Heart right ventricle (tissue), 16 donors: ENCODE data around the gene CENPT. TPM values are rescaled to one million over a fixed set of nuclear protein-coding genes. Genes with fewer than 3 reads are reported as not detected.
A peak's percentile ranks its signal among the peaks of the same experiment; 100 is the strongest.

Source experiments
- ATAC-seq, 8 donors: fragments of 200-7000 bp; cut with Tn5 transposase; one replicate each; pipeline ENCODE4 v1.9.1; 2020; ENCODE audit warnings: mild to moderate bottlenecking in 8 of 8, moderate library complexity in 8 of 8, moderate number of reproducible peaks in 1 of 8
- DNase-seq, 2 donors: peaks; one replicate each; pipeline ENCODE4 v3.0.0-alpha.2; 2020
- H3K27ac ChIP-seq, 10 donors: fragments of 200-600 bp; sonication (generic) in 2 of 10; one replicate each; pipeline versions ENCODE4 v1.5.0 to v1.8.0; 2020 to 2022; ENCODE audit warnings: mild to moderate bottlenecking in 3 of 10
- H3K27me3 ChIP-seq, 7 donors: fragments of 200-600 bp; one replicate each; pipeline ENCODE4 v1.8.0; 2021 to 2022; ENCODE audit warnings: mild to moderate bottlenecking in 2 of 7
- H3K36me3 ChIP-seq, 9 donors: fragments of 200-600 bp; sonication (generic) in 1 of 9; one replicate each; pipeline versions ENCODE4 v1.5.0 to v1.8.0; 2020 to 2022; ENCODE audit warnings: mild to moderate bottlenecking in 2 of 9
- H3K4me1 ChIP-seq, 9 donors: fragments of 200-600 bp; sonication (generic) in 1 of 9; one replicate each; pipeline versions ENCODE4 v1.5.0 to v1.8.0; 2020 to 2022; ENCODE audit warnings: mild to moderate bottlenecking in 4 of 9
- H3K4me3 ChIP-seq, 10 donors: fragments of 200-600 bp; sonication (generic) in 2 of 10; one replicate each; pipeline versions ENCODE4 v1.5.0 to v1.8.0; 2020 to 2022; ENCODE audit warnings: mild to moderate bottlenecking in 7 of 10, moderate library complexity in 2 of 10
- H3K9me3 ChIP-seq, 11 donors: fragments of 200-600 bp in 10 of 11; sonication (generic) in 2 of 11; one replicate each; pipeline versions ENCODE4 v1.5.0 to v1.8.0; 2013 to 2022; ENCODE audit warnings: mild to moderate bottlenecking in 2 of 11, control low read depth in 1 of 11, moderate library complexity in 1 of 11
- WGBS, 2 donors: extraction: QIAGEN DNeasy Blood & Tissue Kit; methylation state at CpG; one replicate each; pipeline ENCODE4 v1.1.7; 2013; ENCODE audit warnings: inconsistent platforms in 1 of 2; 5-methylcytosine and 5-hydroxymethylcytosine counted together
- intact Hi-C, 10 donors: fragments of 100-400 bp; cut with DNase I; formaldehyde crosslinking; loops; one replicate each; pipeline versions ENCODE4 v1.11.1 to v1.14.2; 2022
- long read RNA-seq, 3 donors: library from polyadenylated mRNA; unstranded; transcript quantifications; one replicate each; pipeline ENCODE4 v2.0.0, GENCODE V29; 2020 to 2021
- polyA plus RNA-seq, 2 donors: library from polyadenylated mRNA; stranded (reverse); fragments of 200-250 nt; gene quantifications; one replicate each; pipeline ENCODE4 v1.2.3, GENCODE V29; 2013
- total RNA-seq, 10 donors: library from RNA; stranded (reverse); fragmentation: NEBNext Ultra II Directional in 3 of 10; extraction: Animal tissue kit (Norgen Biotek cat#: 25700) in 3 of 10; gene quantifications; one replicate each; pipeline versions ENCODE4 v1.2.1 to v1.2.4, GENCODE V29; 2021 to 2023
- TF ChIP-seq, protein P1 (sequence below), 9 donors: fragments of 200-600 bp; sonication (generic) in 2 of 9; IDR thresholded peaks; one replicate each; pipeline versions ENCODE4 v1.5.0 to v1.8.0; 2021 to 2022; ENCODE audit warnings: antibody characterized with exemption in 9 of 9, mild to moderate bottlenecking in 5 of 9, moderate library complexity in 1 of 9
- donor health status: Arrhythmogenic right ventricular cardiomyopathy.
- donor health status: ischemic (EF 13 %, LVEDD 7.1; RV severe dilation, severe dysfunction).
- donor health status: healthy with polysubstance abuse.
- donor health status: DM: no; HTN: yes; CAD: no.
- donor health status: DM: no; HTN: no; CAD: no.
- donor health status: ischemic (EF 25% LVEDD 6.9; RV normal size, moderate dysfunction).
- donor health status: ischemic (EF 25% LVEDD 5.7; RV mildly dilated, moderate dysfunction).
- donor health status: healthy.
- donor health status: DM: yes; HTN: yes; CAD: no.
- donor health status: Ischemic cardiomyopathy.
- donor health status: ischemic (EF 35%, LVEDD 5.7; RV mildly dilated, moderate dysfunction).
- donor health status: nonischemic (EF 11% LVEDD 7.7; RV severe dilation, severe dysfunction).
- donor health status: DM: yes; HTN: yes; CAD: no.
- donor health status: PGD.
- donor health status: ischemic (EF 29% LVEDD 5.4; RV normal size, mild dysfunction).
- donor health status: nonischemic (EF 23%, LVEDD 6.1; RV moderate dilation, normal function).

CENPT gene
- total RNA-seq (10 to 100 TPM; 16.1 to 27.1 (median 19.1) TPM), polyA plus RNA-seq (10 to 100 TPM; 31.1 to 63.3 TPM)
- long read RNA-seq, donor 1, partial matches to known transcripts, result 24 of 52 reads
- long read RNA-seq, donor 1, other reads (novel, unspliced or antisense), result 23 of 52 reads
- long read RNA-seq, donor 2, partial matches to known transcripts, result 38 of 52 reads
- long read RNA-seq, donor 2, other reads (novel, unspliced or antisense), result 7 of 52 reads
- long read RNA-seq, donor 3, transcript CENPT-218 (12 exons, 2,133 nt), result major isoform, 8 of 57 reads
- long read RNA-seq, donor 3, partial matches to known transcripts, result 31 of 57 reads
- long read RNA-seq, donor 3, other reads (novel, unspliced or antisense), result 18 of 57 reads

DNA sequence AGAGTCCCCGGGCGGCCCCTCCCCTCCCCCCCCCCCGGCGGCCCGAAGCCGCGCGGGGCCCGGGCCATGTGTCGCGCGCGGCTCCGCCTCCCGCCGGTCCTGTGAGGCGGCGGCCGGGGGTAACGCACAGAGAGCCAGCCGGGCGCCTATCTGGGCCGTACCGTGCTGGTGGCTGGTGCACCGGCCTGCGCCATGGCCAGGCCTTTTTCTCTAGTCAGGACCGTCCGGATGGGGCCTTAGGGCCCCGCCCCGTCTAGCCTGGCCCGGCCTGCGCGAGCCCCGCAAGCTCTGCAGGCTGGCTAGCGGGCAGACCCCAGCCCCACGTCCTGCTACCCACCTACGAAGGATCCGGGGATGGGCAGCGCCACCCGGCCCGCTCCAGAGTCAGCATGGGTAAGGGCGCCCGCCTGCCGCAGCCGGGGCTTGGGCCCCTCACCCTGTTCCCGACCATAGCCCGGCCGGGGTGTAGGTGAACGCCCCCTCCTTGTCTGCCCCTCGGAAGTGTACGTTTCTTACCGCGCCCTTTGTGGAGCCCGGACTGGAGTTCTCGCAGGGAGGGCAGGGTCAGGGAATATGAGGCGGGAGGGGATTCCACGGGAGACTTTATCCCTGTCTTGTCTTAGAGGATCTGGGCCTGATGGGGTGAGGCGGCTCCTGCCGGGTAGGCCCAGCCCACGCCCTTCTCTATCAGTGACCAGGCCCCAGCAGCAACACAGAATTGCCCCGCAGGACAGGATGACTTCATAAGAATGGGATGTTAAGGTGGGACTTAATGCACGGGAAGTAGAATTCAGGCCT is at the start of gene CENPT:
Gene CENPT, minus strand, starts transcription at position 630 of the 798 bp plus-strand sequence. CDS start 13,834 bp downstream, outside the sequence.
- Histone ChIP-seq H3K9me3 (no peaks in the 10 kb centered on the region), H3K4me1 (peaks cover 21 to 63% (median 54%) of the 10 kb centered on the region in 9 donors), H3K4me3 (peak within 1 kb of the TSS; percentile 55 to 100 (median 96)), H3K27ac (peak within 1 kb of the TSS; percentile 90 to 100 (median 97)), H3K36me3 (peaks cover 0 to 7% (median 0%) of the 10 kb centered on the region in 9 donors), H3K27me3 (no peaks in the 10 kb centered on the region)
- WGBS, 2 donors, result 0% methylated on average over 40 to 59 of the region's 62 CpGs
- ATAC-seq (peak; percentile 30 to 73 (median 56)), DNase-seq (peak in 1 of 2 donors; percentile 54)
- intact Hi-C loops, result loop anchor here in 3 of 10 donors (2.0 to 10.0 kb wide), 5 partner anchors 16 to 322 kb away; partner anchors contain the start of genes EDC4 (in 1 of the 3), RANBP10 (in 1 of the 3), RIPOR1 (in 1 of the 3) and TSNAXIP1 (in 1 of the 3)
- TF ChIP-seq, protein P1, sequence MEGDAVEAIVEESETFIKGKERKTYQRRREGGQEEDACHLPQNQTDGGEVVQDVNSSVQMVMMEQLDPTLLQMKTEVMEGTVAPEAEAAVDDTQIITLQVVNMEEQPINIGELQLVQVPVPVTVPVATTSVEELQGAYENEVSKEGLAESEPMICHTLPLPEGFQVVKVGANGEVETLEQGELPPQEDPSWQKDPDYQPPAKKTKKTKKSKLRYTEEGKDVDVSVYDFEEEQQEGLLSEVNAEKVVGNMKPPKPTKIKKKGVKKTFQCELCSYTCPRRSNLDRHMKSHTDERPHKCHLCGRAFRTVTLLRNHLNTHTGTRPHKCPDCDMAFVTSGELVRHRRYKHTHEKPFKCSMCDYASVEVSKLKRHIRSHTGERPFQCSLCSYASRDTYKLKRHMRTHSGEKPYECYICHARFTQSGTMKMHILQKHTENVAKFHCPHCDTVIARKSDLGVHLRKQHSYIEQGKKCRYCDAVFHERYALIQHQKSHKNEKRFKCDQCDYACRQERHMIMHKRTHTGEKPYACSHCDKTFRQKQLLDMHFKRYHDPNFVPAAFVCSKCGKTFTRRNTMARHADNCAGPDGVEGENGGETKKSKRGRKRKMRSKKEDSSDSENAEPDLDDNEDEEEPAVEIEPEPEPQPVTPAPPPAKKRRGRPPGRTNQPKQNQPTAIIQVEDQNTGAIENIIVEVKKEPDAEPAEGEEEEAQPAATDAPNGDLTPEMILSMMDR (IDR thresholded peaks at IDR 0.05), result no peak

- Histone ChIP-seq H3K4me3 (no peak overlapping the region), H3K27ac (peak overlapping the region in 7 of 10 donors; percentile 10 to 55 (median 46)), H3K4me1 (peaks cover 13 to 59% (median 50%) of the 10 kb centered on the region in 9 donors), H3K27me3 (no peaks in the 10 kb centered on the region), H3K36me3 (peaks cover 0 to 13% (median 0%) of the 10 kb centered on the region in 9 donors), H3K9me3 (no peaks in the 10 kb centered on the region)
- WGBS, 2 donors, result 75 to 79% methylated on average over 3 of the region's 3 CpGs
- ATAC-seq, result peak in 3 of 8 donors; percentile 6 to 33 (median 22)
- TF ChIP-seq, protein P1 (IDR thresholded peaks at IDR 0.05), result no peak
- intact Hi-C loops, result no loop called here
- DNase-seq, result peak in 1 of 2 donors; percentile 42
These were observed 49.7 kb upstream of the CENPT start for GRCh38 chr16:67897231-67897630.

DNA sequence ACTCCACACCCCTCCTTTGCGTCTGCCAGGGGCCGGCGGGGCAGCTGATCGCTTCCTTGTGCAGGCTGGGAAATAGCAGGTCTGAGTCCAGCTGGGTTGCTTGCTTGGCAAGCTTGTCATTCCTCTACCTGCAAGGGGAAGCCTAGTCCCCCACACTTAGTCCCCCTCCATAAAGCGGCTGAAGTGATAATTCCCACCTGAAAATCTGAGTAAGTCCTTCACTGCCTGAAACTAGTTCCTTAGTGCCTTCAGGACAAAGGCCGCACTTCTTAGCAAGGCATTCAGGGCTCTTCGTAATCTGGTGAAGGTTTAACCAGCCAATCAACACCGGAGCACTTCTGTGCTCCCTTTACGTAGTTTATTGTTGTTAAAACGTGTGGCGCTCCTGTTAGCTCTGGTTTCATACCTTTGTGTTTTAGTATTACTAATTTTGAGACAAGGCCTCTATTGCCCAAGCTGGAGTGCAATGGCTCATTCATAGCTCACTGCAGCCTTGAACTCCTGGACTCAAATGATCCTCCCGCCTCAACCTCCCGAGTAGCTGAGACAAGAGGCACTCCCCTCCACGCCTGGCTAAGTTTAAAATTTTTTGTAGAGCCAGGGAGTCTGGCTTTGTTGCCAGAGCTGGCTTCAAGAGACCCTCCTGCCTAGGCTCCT is 46.4 kb upstream of the CENPT start:
- intact Hi-C loops, result loop anchor here in 1 of 10 donors (5.0 kb wide), 1 partner anchor 52 kb away; the partner anchor contains the start of gene THAP11
- no peak for ATAC-seq
- Histone ChIP-seq H3K4me1 (peaks cover 13 to 60% (median 53%) of the 10 kb centered on the region in 9 donors), H3K9me3 (no peaks in the 10 kb centered on the region), H3K27ac (peak overlapping the region; percentile 87 to 99 (median 97)), H3K36me3 (no peaks in the 10 kb centered on the region), H3K4me3 (peak overlapping the region; percentile 72 to 100 (median 96)), H3K27me3 (no peaks in the 10 kb centered on the region)
- 19 to 20% methylated on average over 14 of the region's 14 CpGs for WGBS, 2 donors
- DNase-seq, result no peak
- TF ChIP-seq, protein P1 (IDR thresholded peaks at IDR 0.05), result no peak
